Measurements from ENCODE around the gene CEL.
"Not testable (repeated sequence)": the region's sequence is repeated elsewhere in the genome, so short reads cannot be mapped to it uniquely, and the experiment has no call there.

DNA sequence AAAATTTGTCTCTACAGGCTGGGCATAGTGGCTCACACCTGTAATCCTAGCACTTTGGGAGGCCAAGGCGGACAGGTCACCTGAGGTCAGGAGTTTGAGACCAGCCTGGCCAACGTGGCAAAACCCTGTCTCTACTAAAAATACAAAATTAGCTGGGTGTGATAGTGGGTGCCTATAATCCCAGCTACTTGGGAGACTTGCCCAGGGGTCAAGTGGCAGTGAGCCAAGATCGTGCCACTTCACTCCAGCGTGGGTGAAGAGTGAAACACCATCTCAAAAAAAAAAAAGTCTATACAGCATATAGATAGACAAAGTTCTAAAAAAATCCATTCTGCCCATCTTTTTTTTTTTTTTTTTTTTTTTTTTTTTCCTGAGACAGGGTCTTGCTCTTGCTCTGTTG lies 32.6 kb downstream of the CEL start:
- TF ChIP-seq, protein P1, sequence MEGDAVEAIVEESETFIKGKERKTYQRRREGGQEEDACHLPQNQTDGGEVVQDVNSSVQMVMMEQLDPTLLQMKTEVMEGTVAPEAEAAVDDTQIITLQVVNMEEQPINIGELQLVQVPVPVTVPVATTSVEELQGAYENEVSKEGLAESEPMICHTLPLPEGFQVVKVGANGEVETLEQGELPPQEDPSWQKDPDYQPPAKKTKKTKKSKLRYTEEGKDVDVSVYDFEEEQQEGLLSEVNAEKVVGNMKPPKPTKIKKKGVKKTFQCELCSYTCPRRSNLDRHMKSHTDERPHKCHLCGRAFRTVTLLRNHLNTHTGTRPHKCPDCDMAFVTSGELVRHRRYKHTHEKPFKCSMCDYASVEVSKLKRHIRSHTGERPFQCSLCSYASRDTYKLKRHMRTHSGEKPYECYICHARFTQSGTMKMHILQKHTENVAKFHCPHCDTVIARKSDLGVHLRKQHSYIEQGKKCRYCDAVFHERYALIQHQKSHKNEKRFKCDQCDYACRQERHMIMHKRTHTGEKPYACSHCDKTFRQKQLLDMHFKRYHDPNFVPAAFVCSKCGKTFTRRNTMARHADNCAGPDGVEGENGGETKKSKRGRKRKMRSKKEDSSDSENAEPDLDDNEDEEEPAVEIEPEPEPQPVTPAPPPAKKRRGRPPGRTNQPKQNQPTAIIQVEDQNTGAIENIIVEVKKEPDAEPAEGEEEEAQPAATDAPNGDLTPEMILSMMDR (conservative IDR thresholded peaks at IDR 0.05; ENCODE audit: low read length): not testable (repeated sequence)
- TF ChIP-seq EZH2phosphoT487 (IDR thresholded peaks at IDR 0.05; ENCODE audit: borderline replicate concordance, low read depth, low read length): not testable (repeated sequence)
